Urinary bladder (tissue), 4 donors: Measurements from ENCODE around the gene NAXD. TPM values are rescaled to one million over a fixed set of nuclear protein-coding genes. Genes with fewer than 3 reads are reported as not detected.
A peak's percentile ranks its signal among the peaks of the same experiment; 100 is the strongest.

Source experiments
- DNase-seq: peaks from one replicate; pipeline ENCODE4 v3.0.0-alpha.2; 2015; ENCODE audit errors: extremely low spot score
- H3K27ac ChIP-seq: one replicate; pipeline ENCODE4 v1.5.1; 2013; ENCODE audit warnings: low read depth, mild to moderate bottlenecking, moderate library complexity
- H3K36me3 ChIP-seq: one replicate; pipeline ENCODE4 v1.6.1; 2013; ENCODE audit warnings: mild to moderate bottlenecking, moderate library complexity; ENCODE audit not compliant: insufficient read depth
- H3K4me1 ChIP-seq: one replicate; pipeline ENCODE4 v1.6.1; 2013; ENCODE audit warnings: mild to moderate bottlenecking, moderate library complexity; ENCODE audit not compliant: insufficient read depth
- H3K4me3 ChIP-seq: one replicate; pipeline ENCODE4 v1.5.1; 2013; ENCODE audit warnings: low read depth, low read length
- WGBS: extraction: QIAGEN DNeasy Blood & Tissue Kit; methylation state at CpG from one replicate; pipeline ENCODE4 v1.1.7; 2013; 5-methylcytosine and 5-hydroxymethylcytosine counted together
- polyA plus RNA-seq: library from polyadenylated mRNA; stranded (reverse); fragments of 200-250 nt; gene quantifications from one replicate; pipeline ENCODE4 v1.2.3, GENCODE V29; 2013
- total RNA-seq: library from RNA; depleted of rRNA; stranded (reverse); fragments of >200 nt; gene quantifications from one replicate; pipeline ENCODE4 v1.2.3, GENCODE V29; 2014
- donor health status: healthy with polysubstance abuse.
- donor health status: healthy.

NAXD gene
- total and polyA plus RNA-seq, 2 donors: 19.9 to 40.2 TPM

- Histone ChIP-seq H3K4me3 (no peak overlapping the region), H3K36me3 (no peaks in the 10 kb centered on the region), H3K27ac (no peak overlapping the region), H3K4me1 (no peaks in the 10 kb centered on the region)
- 73% methylated on average over 12 of the region's 12 CpGs for WGBS
- no peak for DNase-seq
These were observed 4.3 kb upstream of the NAXD start for GRCh38 chr13:110610955-110611595.

GRCh38 chr13:110615005-110615321 is 382 bp upstream of the NAXD start:
- Histone ChIP-seq H3K4me1 (peaks cover 2% of the 10 kb centered on the region), H3K4me3 (peak overlapping the region; percentile 79), H3K36me3 (no peaks in the 10 kb centered on the region), H3K27ac (no peak overlapping the region)
- no peak for DNase-seq
- WGBS: 85% methylated on average over 11 of the region's 11 CpGs

GRCh38 chr13:110616103-110617101 is 1.1 kb downstream of the NAXD start:
- WGBS: 9% methylated on average over 37 of the region's 37 CpGs
- Histone ChIP-seq H3K36me3 (no peaks in the 10 kb centered on the region), H3K4me3 (peak overlapping the region; percentile 79), H3K27ac (peak overlapping the region; percentile 91), H3K4me1 (peaks cover 2% of the 10 kb centered on the region)
- no peak for DNase-seq

- DNase-seq: no peak
- Histone ChIP-seq H3K4me3 (no peak overlapping the region), H3K36me3 (no peaks in the 10 kb centered on the region), H3K27ac (no peak overlapping the region), H3K4me1 (peaks cover 2% of the 10 kb centered on the region)
- 36% methylated on average over 8 of the region's 8 CpGs for WGBS
These were observed 2.2 kb downstream of the NAXD start for GRCh38 chr13:110617321-110618072.

GRCh38 chr13:110618167-110618566 is 2.8 kb downstream of the NAXD start:
- Histone ChIP-seq H3K4me1 (peaks cover 2% of the 10 kb centered on the region), H3K36me3 (no peaks in the 10 kb centered on the region), H3K4me3 (no peak overlapping the region), H3K27ac (no peak overlapping the region)
- WGBS: 88% methylated on average over 8 of the region's 8 CpGs
- no peak for DNase-seq

GRCh38 chr13:110618780-110619179 is 3.4 kb downstream of the NAXD start:
- no peak overlapping the region for H3K4me3 ChIP-seq
- no peak for DNase-seq
- WGBS: 93% methylated on average over 9 of the region's 9 CpGs
- peaks cover 2% of the 10 kb centered on the region for H3K4me1 ChIP-seq
- H3K27ac ChIP-seq: no peak overlapping the region
- H3K36me3 ChIP-seq: no peaks in the 10 kb centered on the region

- DNase-seq: no peak
- Histone ChIP-seq H3K36me3 (no peaks in the 10 kb centered on the region), H3K4me1 (peaks cover 2% of the 10 kb centered on the region), H3K4me3 (no peak overlapping the region), H3K27ac (no peak overlapping the region)
- 47% methylated on average over 2 of the region's 2 CpGs for WGBS
These were observed 5.3 kb downstream of the NAXD start for GRCh38 chr13:110620596-110620995.

GRCh38 chr13:110624766-110625756 is 9.7 kb downstream of the NAXD start:
- peaks cover 2% of the 10 kb centered on the region for H3K36me3 ChIP-seq
- H3K4me3 ChIP-seq: no peak overlapping the region
- WGBS: 85% methylated on average over 41 of the region's 41 CpGs
- no peak overlapping the region for H3K27ac ChIP-seq
- H3K4me1 ChIP-seq: peaks cover 5% of the 10 kb centered on the region
- DNase-seq: no peak

GRCh38 chr13:110625771-110626321 is 10.5 kb downstream of the NAXD start:
- Histone ChIP-seq H3K4me1 (peaks cover 5% of the 10 kb centered on the region), H3K36me3 (peaks cover 2% of the 10 kb centered on the region), H3K27ac (no peak overlapping the region), H3K4me3 (no peak overlapping the region)
- 74% methylated on average over 19 of the region's 19 CpGs for WGBS
- DNase-seq: no peak

- WGBS: 71% methylated on average over 9 of the region's 9 CpGs
- no peak for DNase-seq
- Histone ChIP-seq H3K4me1 (peaks cover 5% of the 10 kb centered on the region), H3K4me3 (no peak overlapping the region), H3K27ac (no peak overlapping the region), H3K36me3 (peaks cover 2% of the 10 kb centered on the region)
These were observed 11.2 kb downstream of the NAXD start for GRCh38 chr13:110626521-110626920.

GRCh38 chr13:110627351-110627750 is 12.0 kb downstream of the NAXD start:
- Histone ChIP-seq H3K4me3 (no peak overlapping the region), H3K27ac (no peak overlapping the region), H3K4me1 (peaks cover 5% of the 10 kb centered on the region), H3K36me3 (peaks cover 2% of the 10 kb centered on the region)
- DNase-seq: no peak
- 91% methylated on average over 8 of the region's 8 CpGs for WGBS

- Histone ChIP-seq H3K4me1 (peaks cover 5% of the 10 kb centered on the region), H3K27ac (no peak overlapping the region), H3K4me3 (no peak overlapping the region), H3K36me3 (peaks cover 2% of the 10 kb centered on the region)
- 77% methylated on average over 12 of the region's 12 CpGs for WGBS
- DNase-seq: no peak
These were observed 12.6 kb downstream of the NAXD start for GRCh38 chr13:110627761-110628476.
